Nephron (organoid): Measurements from ENCODE around the gene RAB4A.

Experiments
- H3K27ac Mint-ChIP-seq, 3 experiments: 2 replicates each; pipeline ENCODE4 v1.8.0; 2020; ENCODE audit warnings: mixed read lengths in 3 of 3, mild to moderate bottlenecking in 2 of 3, moderate library complexity in 1 of 3
- H3K27me3 Mint-ChIP-seq: 2 replicates; pipeline ENCODE4 v1.8.0; 2021; ENCODE audit warnings: low read depth, mild to moderate bottlenecking, moderate library complexity, mixed read lengths
- H3K36me3 Mint-ChIP-seq: 2 replicates; pipeline ENCODE4 v1.8.0; 2020; ENCODE audit warnings: low read depth, mixed read lengths
- H3K4me1 Mint-ChIP-seq: 2 replicates; pipeline ENCODE4 v1.8.0; 2020; ENCODE audit warnings: mixed read lengths
- H3K4me3 Mint-ChIP-seq, 3 experiments: 2 replicates each; pipeline ENCODE4 v1.8.0; 2020; ENCODE audit warnings: mild to moderate bottlenecking in 3 of 3, mixed read lengths in 3 of 3, moderate library complexity in 2 of 3
- H3K9me3 Mint-ChIP-seq: 2 replicates; pipeline ENCODE4 v1.8.0; 2020; ENCODE audit warnings: mixed read lengths
- TF ChIP-seq, protein P1 (sequence below), 3 experiments: fragments of 200-600 bp; sonication (generic); IDR thresholded peaks; one replicate each; pipeline ENCODE4 v1.5.0; 2021; ENCODE audit warnings: antibody characterized with exemption in 3 of 3; ENCODE audit not compliant: unreplicated experiment in 3 of 3

Gene RAB4A

GRCh38 chr1:229230140-229230892, 40.6 kb upstream of the RAB4A start:
- Mint-ChIP-seq H3K4me1 (peaks cover 34% of the 10 kb centered on the region), H3K27ac (peak overlapping the region; percentile 39 to 66 (median 42)), H3K36me3 (no peaks in the 10 kb centered on the region)

DNA sequence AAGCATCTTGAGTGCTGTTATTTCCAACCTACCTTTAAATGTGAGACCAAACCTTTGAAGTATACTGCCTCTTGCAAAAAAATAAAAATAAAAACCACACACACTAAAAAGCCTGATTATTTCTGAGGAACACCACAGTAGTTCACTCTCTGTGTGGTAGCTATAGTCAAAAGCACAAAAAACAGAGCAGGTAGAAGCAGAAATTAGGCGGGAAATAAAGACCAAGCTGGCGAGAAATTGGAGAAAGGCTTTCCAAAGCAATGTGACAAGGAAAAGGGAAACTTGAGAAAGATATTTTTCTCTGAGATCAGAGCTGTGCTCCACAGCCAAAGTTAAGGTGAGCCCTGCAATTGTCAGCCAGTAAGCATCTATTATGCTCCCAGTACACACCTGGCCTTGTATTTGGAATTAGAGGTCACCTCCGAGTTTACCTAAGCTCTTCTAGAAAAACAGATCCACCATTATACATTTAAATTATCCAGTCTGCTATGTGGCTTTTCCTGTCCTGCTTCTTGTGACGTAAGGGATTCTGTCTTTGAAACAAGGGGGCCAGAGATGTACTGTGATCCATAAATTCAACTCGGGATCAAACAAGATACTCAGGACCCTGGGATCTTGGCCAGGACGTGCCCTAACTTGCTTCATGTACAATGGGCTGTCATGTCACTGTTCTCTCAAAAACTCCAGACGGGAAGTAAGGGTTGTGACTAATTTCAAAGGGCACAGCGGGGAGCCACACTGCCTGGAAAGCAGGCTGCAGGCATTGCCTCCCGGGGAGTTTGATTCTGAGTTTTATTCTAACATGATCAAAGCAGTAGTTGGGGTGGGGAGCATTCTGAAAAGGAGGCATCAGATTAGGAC, 39.8 kb upstream of the RAB4A start:
- Mint-ChIP-seq H3K27ac (peak overlapping the region; percentile 39 to 67 (median 56)), H3K36me3 (no peaks in the 10 kb centered on the region), H3K4me1 (peaks cover 34% of the 10 kb centered on the region), H3K9me3 (no peaks in the 10 kb centered on the region), H3K4me3 (peak overlapping the region in 1 of 3 experiments; percentile 9), H3K27me3 (peaks cover 49% of the 10 kb centered on the region)
- TF ChIP-seq, protein P1, sequence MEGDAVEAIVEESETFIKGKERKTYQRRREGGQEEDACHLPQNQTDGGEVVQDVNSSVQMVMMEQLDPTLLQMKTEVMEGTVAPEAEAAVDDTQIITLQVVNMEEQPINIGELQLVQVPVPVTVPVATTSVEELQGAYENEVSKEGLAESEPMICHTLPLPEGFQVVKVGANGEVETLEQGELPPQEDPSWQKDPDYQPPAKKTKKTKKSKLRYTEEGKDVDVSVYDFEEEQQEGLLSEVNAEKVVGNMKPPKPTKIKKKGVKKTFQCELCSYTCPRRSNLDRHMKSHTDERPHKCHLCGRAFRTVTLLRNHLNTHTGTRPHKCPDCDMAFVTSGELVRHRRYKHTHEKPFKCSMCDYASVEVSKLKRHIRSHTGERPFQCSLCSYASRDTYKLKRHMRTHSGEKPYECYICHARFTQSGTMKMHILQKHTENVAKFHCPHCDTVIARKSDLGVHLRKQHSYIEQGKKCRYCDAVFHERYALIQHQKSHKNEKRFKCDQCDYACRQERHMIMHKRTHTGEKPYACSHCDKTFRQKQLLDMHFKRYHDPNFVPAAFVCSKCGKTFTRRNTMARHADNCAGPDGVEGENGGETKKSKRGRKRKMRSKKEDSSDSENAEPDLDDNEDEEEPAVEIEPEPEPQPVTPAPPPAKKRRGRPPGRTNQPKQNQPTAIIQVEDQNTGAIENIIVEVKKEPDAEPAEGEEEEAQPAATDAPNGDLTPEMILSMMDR (IDR thresholded peaks at IDR 0.05; ENCODE audit: unreplicated experiment in 3 of 3), result no peak

More at GRCh38 chr1:229230140-229230892, 40.6 kb upstream of the RAB4A start:
- Mint-ChIP-seq H3K4me3 (peak overlapping the region in 1 of 3 experiments; percentile 9), H3K27me3 (peaks cover 49% of the 10 kb centered on the region), H3K9me3 (no peaks in the 10 kb centered on the region)
- TF ChIP-seq, protein P1 (IDR thresholded peaks at IDR 0.05; ENCODE audit: unreplicated experiment in 3 of 3), result no peak

DNA sequence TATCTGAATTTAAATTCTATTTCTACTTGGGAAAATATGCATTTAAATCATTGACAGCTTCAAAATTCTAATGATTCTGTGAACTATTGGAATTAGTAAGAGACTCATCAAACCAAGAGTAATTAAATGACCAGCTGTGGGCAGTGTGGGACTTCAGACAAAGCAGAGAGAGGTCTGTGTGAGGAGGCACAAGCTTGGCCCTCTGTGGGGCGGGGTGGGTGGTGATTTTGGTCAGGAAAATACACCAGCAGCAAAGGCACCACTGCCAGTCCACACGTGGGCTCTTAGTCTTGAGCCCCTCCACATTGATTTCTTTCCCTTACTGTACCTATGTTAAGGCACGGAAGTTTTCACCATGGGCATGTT, 39.2 kb upstream of the RAB4A start:
- TF ChIP-seq, protein P1 (IDR thresholded peaks at IDR 0.05; ENCODE audit: unreplicated experiment in 3 of 3), result no peak
- Mint-ChIP-seq H3K4me3 (no peak overlapping the region), H3K36me3 (no peaks in the 10 kb centered on the region), H3K27me3 (peaks cover 49% of the 10 kb centered on the region), H3K9me3 (no peaks in the 10 kb centered on the region), H3K27ac (peak overlapping the region in 1 of 3 experiments; percentile 56), H3K4me1 (peaks cover 34% of the 10 kb centered on the region)

GRCh38 chr1:229234870-229235472, 35.9 kb upstream of the RAB4A start:
- Mint-ChIP-seq H3K9me3 (no peaks in the 10 kb centered on the region), H3K4me3 (no peak overlapping the region), H3K27ac (peak overlapping the region in 1 of 3 experiments; percentile 21), H3K36me3 (no peaks in the 10 kb centered on the region), H3K27me3 (peaks cover 33% of the 10 kb centered on the region), H3K4me1 (peaks cover 17% of the 10 kb centered on the region)
- TF ChIP-seq, protein P1 (IDR thresholded peaks at IDR 0.05; ENCODE audit: unreplicated experiment in 3 of 3), result no peak

- Mint-ChIP-seq H3K27me3 (peaks cover 18% of the 10 kb centered on the region), H3K4me1 (no peaks in the 10 kb centered on the region), H3K27ac (no peak overlapping the region), H3K36me3 (peaks cover 4% of the 10 kb centered on the region), H3K9me3 (peaks cover 5% of the 10 kb centered on the region), H3K4me3 (no peak overlapping the region)
- TF ChIP-seq, protein P1 (IDR thresholded peaks at IDR 0.05; ENCODE audit: unreplicated experiment in 3 of 3), result no peak
Measured at GRCh38 chr1:229237320-229237719, 33.6 kb upstream of the RAB4A start.
